HG03457 (cell line): Measurements from ENCODE around the gene ADAMTS13.
A peak's percentile ranks its signal among the peaks of the same experiment; 100 is the strongest.
"Not testable (repeated sequence)": the region's sequence is repeated elsewhere in the genome, so short reads cannot be mapped to it uniquely, and the experiment has no call there.

Experiments used
- ATAC-seq: cut with Tn5 transposase; IDR thresholded peaks from one replicate; pipeline ENCODE4 v1.9.1; 2021; ENCODE audit warnings: moderate number of reproducible peaks; ENCODE audit not compliant: unreplicated experiment

ADAMTS13 gene

DNA sequence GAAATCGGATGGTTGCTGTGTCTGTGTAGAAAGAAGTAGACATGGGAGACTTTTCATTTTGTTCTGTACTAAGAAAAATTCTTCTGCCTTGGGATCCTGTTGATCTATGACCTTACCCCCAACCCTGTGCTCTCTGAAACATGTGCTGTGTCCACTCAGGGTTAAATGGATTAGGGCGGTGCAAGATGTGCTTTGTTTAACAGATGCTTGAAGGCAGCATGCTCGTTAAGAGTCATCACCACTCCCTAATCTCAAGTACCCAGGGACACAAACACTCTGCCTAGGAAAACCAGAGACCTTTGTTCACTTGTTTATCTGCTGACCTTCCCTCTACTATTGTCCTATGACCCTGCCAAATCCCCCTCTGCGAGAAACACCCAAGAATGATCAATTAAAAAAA lies 30.7 kb upstream of the ADAMTS13 start:
- not testable (repeated sequence) for ATAC-seq

DNA sequence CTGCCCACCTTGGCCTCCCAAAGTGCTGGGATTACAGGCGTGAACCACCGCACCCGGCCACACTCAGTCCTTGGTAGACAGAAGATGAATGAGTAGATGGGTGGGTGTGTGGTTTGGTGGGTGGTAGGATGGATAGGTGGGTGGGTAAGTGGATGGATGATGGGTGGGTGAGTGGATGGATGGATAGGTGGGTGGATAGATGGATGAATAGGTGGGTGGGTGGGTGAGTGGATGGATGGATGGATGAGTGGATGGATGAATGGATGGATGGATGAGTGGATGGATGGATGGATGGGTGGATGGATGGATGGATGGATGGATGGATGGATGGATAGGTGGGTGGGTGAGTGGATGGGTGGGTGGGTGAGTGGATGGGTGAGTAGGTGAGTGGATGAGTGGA lies 29.9 kb upstream of the ADAMTS13 start:
- not testable (repeated sequence) for ATAC-seq

DNA sequence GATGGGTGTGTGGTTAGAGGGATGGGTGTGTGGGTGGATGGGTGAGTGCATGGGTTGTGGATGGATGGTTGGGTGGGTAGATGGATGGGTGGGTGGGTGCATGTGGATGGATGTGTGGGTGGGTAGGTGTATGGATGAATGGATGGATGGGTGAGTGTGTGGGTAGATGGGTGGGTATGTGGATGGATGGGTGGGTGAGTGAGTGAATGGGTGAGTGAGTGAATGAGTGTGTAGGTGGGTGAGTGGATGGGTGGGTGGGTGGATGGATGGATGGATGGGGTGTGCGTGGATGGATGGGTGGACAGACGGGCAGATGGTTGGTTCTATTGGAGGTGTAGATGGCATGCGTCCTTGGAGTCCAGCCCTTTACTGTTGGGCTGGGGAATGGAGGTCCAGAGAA lies 28.8 kb upstream of the ADAMTS13 start:
- ATAC-seq, result no peak

DNA sequence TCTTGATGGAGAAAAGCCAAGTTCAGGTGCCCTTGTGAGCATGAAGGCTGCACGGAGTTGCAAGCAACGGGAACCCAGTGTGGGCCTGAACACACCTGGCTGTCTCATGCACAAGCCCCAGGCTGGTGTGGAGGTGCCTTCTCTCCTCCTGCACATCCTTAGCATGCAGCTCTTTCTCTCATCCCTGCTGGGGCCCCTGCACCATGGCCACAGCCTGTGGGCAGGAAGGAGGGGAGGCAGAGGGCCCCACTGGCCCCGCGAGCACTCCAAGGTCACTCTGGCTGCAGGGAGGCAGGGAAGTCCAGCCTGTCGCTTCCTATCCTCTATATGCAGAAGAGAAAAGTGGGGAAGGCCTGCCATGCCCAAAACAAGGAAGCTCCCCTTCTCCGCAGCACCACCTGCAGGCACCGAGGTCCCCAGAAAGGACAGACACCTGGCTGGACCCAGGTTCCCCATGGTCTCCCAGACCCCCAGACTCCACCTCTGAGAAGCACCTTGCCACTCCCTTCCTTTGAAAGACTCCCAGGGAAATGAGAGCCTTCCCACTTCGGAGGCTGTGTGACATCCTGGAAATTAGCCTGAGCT lies 27.4 kb upstream of the ADAMTS13 start:
- no peak for ATAC-seq

DNA sequence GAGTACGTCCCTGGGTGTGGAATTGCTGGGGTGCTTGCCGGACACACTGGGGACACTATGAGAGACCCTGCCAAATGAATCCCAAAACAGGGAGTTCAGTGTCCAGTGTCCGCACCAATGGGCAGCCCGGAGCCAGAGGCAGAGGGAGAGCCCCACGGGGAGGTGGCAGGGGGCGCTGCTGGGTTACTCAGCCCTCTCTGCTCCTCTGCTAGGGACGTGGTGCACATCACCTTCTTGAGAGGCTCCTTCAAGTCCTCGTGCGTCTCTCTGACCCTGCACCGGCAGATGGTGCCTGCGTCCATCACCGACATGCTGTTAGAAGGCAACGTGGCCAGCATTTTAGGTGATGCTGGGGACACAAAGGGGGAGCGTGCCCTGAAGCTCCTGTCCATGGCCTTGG lies 25.2 kb upstream of the ADAMTS13 start:
- no peak for ATAC-seq

DNA sequence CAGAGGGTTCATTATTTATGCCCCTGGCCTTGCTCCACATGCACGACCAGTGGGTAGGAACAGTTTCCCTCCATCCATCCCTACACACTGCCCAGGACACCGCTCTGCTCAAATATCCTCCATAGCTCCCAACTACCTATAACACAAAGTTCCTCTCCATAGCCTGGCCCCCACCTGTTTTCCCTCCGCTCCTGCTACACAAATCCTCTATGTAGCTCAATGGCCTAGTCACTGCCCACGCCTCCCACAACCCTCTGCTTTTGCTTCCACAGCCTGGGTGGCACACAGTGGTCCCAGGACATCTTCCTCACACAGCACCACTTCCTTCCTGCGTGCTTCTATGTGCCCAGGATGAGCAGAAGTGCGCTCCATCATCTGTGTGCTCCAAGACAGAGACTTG lies 24.8 kb upstream of the ADAMTS13 start:
- ATAC-seq, result no peak

DNA sequence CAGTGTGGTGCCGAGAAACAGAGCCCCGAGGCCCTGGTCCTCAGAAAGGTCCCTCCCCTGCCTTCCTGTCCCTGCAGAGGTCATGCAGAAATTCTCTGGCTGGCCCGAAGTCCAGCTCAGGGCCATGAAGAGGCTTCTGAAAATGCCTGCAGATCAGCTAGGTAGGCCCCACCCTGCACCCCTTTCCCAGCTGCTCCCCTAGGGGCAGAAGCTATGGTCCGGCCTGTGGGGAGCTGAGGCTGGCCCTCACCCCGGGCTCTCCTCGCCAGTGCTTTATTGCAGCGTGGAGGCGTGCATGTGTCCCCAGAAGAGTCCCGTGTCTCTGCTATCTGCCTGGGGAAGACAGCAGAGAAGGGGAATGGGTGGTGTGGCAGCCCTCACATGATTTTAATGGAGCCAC lies 24.3 kb upstream of the ADAMTS13 start:
- ATAC-seq, result no peak

DNA sequence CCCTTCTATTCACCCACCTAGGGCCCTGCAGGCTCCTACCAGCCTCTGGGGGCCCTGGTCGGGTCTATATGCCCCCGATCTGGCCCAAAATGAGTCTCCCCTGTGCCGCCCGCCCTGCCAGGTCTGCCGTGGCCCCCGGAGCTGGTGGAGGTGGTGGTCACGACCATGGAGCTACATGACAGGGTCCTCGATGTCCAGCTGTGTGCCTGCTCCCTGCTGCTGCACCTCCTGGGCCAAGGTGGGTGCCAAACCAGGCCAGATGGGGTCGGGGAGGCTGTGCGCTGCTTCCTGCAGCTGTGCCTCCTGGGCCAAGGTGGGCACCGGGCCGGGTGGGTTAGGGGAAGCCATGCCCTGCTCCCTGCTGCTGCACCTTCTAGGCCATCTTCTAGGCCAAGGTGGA lies 21.9 kb upstream of the ADAMTS13 start:
- ATAC-seq, result no peak

DNA sequence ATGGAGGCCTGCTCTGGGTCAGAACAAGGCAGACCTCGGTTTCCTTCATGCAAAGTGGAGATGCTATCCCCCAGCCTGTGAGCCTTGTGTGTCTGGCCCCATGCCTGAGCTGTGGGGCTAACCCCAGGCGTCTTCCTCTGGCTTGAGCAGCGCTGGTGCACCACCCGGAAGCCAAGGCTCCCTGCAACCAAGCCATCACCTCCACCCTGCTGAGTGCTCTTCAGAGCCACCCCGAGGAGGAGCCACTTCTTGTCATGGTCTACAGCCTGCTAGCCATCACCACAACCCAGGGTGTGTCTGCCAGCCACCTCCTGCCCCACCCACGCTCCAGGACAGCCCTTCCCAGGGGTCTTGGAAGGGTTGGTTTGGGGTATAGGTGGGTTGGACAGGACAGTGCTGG lies 20.6 kb upstream of the ADAMTS13 start:
- ATAC-seq, result no peak

DNA sequence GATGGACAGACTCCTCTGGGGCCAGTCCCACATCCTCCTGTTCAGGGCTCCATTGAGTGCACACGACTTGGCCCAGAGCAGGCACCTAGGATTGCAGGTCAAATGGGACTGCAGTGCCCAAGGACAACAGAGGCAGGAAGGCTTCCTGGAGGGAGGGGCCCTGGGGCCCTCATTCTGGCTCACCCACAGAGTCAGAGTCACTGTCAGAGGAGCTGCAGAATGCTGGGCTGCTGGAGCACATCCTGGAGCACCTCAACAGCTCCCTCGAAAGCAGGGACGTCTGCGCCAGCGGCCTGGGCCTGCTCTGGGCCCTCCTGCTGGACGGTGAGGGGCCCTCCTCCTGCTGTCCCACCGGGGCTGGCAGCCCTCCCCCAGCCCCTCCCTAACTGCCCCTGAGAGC lies 19.5 kb upstream of the ADAMTS13 start:
- no peak for ATAC-seq

DNA sequence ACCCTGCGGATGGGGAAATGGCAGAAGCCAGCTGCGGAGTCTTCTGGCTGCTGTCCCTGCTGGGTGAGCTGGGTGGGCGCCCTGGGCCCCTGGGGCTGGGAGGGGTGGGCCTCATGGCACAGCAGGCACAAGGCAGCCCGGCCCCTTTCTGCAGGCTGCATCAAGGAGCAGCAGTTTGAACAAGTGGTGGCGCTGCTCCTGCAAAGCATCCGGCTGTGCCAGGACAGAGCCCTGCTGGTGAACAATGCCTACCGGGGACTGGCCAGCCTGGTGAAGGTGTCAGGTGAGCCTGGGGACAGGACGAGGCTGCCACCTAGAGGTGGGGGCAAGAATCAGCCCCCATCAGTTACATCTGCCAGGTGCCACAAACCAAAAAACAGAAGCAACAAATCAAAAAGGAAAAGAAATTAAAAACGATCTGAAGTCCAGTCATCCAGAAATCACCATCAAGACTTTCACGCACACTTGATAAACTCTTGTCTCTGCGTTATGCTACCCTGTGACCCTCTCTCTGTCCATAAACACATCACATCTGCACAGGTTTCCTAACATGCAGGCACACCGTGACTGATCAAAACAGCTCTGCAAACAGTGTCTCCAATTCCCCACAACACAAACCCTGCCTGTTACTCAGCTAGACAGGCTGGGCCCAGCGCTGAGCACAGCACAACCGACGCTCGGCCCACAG lies 18.3 kb upstream of the ADAMTS13 start:
- no peak for ATAC-seq

DNA sequence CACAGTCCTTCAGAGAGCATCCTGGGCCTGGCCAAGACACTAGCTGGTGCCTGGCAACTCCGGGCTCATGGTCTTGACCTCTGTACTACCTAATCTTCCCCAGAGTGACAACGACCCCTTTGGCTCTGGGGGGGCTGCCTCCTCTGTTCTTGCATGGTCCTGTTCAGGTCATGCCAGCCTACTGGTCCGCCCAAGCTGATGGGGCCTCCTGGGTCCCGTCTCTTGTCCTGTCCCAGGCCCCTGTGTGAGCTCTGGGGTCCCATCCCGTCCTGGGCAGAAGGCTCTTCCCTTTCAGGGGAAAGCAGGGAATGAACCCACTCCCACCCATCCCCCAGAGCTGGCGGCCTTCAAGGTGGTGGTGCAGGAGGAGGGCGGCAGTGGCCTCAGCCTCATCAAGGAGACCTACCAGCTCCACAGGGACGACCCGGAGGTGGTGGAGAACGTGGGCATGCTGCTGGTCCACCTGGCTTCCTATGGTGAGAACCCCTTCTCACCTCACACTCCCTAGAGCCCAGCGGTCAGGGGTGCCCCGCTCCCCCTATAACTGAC lies 17.6 kb upstream of the ADAMTS13 start:
- no peak for ATAC-seq

DNA sequence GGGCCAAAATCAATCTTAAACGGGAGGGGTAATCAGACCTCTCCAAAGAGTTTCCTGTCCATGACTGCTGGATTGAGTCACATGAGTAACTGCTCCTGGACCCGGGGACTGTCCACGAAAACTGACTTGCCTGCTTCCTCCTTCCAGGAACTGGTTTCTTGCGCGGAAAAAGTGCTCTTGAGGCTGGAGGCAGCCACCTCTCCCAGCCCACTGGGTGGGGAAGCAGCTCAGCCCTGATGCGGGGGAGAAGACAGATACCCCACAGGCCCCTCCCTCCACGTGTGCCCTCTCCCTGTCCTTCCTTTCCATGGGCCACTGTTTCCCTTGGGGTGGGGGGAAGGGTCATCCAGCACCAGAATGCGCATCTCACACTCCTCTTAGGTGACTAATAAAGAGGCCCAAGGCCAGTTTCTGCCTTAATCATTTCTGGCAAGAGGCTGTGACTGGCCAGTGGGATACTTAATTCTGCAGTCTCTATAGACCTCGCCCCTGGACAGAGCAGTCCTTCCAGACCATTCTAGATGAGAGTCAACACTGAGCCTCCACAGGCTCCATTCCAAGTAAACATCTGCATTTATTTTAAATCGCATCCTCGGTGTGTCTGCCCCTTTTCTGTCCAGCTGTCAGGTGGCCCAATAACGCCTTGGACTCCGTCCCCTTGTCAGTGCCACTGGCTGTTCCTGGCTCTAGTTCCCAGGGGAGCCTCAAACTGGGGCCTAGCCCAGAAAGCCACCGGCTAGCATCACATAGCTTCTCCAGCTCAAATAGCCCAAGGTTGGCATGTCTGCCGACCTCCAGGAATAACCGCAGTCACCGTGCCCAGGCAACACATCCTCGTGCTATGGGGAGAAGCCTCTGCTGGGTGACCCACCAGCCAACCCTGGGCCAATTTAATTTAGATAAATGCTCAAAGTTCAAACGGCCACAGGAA lies 16.4 kb upstream of the ADAMTS13 start:
- no peak for ATAC-seq

DNA sequence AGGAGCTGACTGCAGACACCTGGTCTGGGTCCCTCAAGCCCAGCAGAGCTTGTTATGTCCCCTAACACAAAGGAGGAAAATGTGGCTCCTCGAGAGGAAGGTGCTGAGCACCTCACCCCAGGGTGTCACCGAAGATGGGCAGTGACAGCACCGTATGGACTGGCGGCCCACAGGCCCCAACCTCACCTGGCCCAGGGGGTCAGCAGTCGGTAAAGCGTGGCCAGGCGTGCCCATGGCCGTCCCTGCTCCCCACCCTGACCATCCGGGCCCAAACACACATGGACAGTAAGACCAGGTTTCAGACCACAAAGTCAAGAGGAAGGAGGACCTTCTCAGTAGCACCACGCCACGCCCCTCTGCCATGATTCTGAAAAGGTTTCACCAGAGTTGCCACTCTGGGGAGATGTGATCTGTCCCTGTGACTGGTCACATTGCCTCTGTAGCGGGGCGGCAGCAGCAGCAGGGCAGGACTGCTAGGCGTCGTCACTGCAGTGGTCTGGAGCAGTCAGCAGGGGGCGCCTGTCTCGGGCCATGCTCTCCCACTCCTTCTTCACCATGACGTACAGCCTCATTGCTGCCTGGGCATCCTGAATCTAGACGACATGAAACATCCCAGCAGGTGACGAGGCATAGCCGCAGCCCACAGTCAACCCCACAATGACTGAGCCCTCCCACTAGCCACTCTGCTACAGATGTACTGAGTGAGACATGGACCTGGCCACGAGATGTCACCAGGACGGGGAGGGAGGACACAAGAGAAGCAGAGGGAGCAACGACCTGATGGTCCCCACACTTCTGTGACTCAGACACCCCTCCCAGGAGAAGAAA lies 15.5 kb upstream of the ADAMTS13 start:
- ATAC-seq, result no peak

DNA sequence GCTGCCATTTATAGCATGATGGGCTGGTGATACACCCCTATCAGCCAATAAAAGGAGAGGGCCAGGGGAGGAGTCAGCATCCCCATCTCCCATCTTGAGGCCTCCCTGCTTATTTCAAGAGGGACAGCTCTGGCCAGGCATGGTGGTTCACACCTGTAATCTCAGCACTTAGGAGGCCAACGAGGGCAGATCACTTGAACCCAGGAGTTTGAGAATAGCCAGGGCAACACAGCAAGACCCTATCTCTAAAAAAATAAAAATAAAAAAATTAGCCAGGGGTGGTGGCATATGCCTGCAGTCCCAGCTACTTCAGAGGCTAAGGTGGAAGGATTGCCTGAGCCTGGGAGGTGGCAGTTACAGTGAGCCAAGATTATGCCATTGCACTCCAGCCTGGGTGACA lies 14.1 kb upstream of the ADAMTS13 start:
- ATAC-seq, result no peak

DNA sequence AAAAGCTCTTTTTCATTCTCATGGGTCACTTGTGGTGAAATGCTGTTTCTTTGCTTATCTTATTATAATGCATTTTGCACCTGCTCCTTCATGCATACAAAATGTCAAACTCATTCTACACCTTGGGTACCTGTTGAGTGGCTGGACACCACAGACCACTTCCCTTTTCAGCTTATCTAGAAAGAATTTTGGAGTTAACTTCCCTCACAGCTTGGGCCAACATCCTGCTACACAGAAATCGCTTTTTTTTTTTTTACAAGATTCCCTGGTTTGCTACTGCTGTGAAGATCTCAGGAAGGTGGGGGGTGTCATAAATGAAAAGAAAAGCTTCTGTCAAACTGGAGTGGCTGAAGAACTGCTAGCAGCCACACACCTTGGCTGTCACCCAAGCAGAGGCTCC lies 7.0 kb upstream of the ADAMTS13 start:
- ATAC-seq, result no peak

DNA sequence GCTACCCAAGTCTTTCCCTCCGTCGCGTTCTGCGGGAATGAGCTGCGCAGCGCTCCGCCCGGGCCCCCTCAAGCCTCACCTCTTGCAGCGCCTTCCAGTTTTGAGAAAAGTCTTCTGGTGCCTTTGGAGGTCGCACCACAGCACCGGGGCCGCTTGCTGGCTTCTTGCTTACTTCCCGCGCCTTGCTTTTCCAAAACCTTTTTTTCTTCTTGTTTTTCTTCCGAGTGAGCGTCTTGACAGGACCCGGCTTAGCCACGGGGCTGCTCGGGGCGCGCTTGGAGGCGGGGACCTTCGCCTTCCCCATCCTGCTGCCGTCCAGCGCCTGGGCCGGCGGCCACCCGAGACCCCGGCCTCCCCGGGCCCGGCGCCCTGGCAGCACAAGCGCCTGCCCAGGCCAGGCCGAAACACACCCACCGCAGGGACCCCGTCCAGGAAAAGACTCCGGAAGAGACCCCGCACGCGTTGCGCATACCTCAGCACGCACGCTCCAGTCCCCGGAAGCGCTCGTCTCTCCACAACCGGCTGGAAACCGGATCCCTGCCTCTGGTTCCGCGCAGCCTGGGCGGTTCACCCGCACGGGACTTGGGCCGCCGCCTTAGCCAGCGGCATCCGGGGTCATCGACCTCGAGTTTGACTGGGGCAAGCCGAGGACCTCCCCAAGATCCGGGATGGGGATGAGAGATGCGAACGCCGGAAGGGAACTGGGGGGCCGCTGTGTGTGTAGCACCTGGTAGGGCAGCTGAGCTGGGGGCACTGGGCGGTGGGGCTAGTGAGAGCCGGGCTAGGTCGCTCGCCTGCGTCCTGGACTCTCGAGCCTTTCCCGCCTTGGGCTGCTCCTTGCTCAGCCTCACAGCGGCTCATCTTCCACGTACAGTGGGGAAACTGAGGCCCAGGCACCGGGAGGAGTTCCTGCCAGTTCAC lies 4.4 kb upstream of the ADAMTS13 start, which contains the start of gene REXO4:
REXO4 (minus strand) TSS at position 470 of the 921 bp plus-strand sequence; CDS start at position 304, 166 bp downstream.
- peak; percentile 59 for ATAC-seq

DNA sequence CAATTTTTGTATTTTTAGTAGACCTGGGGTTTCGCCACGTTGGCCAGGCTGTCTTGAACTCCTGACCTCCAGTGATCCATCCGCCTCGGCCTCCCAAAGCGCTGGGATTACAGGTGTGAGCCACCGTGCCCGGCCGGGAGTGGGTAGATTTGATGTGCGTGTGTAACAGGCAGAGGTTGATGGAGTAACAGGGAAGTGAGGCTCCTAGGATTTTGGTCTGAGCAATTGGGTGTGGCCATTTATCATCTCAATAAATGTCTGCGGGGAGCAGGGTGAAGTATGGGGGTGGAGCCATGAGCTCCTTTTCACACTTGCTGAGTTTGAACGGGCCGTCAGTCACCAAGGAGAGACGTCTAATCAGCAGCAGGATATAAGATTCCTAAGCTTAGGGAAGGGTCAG lies 3.2 kb upstream of the ADAMTS13 start:
- ATAC-seq, result no peak

DNA sequence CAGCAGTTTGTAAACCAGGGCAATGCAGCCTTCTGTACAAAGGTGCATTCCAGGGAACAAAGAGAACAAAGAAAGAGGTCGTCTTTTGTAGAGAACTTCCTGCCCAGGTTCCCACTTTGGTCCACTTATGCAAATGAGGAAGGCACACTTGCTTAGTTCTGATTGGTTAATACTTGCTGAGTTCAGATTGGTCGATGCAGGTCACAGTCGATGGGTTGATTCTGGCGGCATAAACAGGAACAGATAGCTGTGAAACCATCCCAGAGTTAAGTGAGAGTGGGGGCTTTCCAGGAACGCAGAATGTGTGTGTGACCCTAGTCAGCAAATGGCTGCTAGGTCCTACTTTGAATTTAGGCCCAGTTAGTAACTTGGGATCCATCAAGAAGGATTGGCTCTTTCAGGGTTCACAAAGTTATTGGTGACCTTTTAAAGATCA lies 1.8 kb upstream of the ADAMTS13 start:
- no peak for ATAC-seq

DNA sequence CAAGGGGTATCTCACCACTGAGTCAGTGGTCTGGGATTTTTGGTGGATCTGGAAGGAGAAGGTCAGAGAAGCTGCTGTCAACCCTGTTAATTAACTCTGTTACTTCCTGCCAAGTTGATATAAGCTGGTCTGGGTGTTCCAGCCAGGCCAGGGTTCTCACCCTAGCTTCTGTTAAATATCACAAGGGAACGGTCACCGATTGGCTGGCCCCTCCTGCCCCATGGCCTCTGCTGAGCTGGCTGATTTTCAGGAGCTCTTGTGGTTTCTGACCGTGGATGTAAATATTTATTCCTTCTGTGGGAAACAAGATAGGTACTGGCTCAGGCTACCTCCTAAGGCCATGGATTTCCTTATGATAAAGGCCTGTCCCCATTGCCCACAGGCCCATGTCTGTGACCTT lies 1.0 kb downstream of the ADAMTS13 start:
- no peak for ATAC-seq
